GM23338 (cell line): ENCODE measurements around the gene C3orf49. TPM values are rescaled to one million over a fixed set of nuclear protein-coding genes. Genes with fewer than 3 reads are reported as not detected.

Experiments used
- ATAC-seq: fragments of 200-7000 bp; cut with Tn5 transposase; 3 replicates; pipeline ENCODE4 v1.9.1; 2020
- DNase-seq: peaks from one replicate; pipeline ENCODE4 v3.0.0-alpha.2; 2015; ENCODE audit warnings: low spot score
- H2AFZ ChIP-seq: fragments of 200-600 bp; sonication (generic); 2 replicates; pipeline ENCODE4 v1.8.0; 2016; ENCODE audit warnings: antibody characterized with exemption, mild to moderate bottlenecking, moderate library complexity
- H3F3A ChIP-seq: fragments of 200-600 bp; sonication (generic); replicated peaks from 2 replicates; pipeline ENCODE4 v1.8.0; 2017; ENCODE audit warnings: antibody characterized with exemption, mixed run types, low read depth
- H3K27ac ChIP-seq: fragments of 200-600 bp; sonication (generic); 2 replicates; pipeline ENCODE4 v1.6.1; 2016; ENCODE audit warnings: low read depth
- H3K27me3 ChIP-seq: fragments of 200-600 bp; sonication (generic); 2 replicates; pipeline ENCODE4 v1.8.0; 2016; ENCODE audit warnings: mild to moderate bottlenecking, mixed run types, moderate library complexity; ENCODE audit not compliant: insufficient read depth
- H3K36me3 ChIP-seq: fragments of 200-600 bp; sonication (generic); 2 replicates; pipeline ENCODE4 v1.8.0; 2016; ENCODE audit warnings: mild to moderate bottlenecking; ENCODE audit not compliant: insufficient read depth
- H3K4me1 ChIP-seq: fragments of 200-600 bp; sonication (generic); 2 replicates; pipeline ENCODE4 v1.8.0; 2016; ENCODE audit warnings: mild to moderate bottlenecking, moderate library complexity; ENCODE audit not compliant: insufficient read depth
- H3K4me2 ChIP-seq: fragments of 200-600 bp; sonication (generic); 2 replicates; pipeline ENCODE4 v1.7.1; 2017; ENCODE audit warnings: mixed run types
- H3K4me3 ChIP-seq: fragments of 200-600 bp; sonication (generic); 2 replicates; pipeline ENCODE4 v1.6.1; 2016; ENCODE audit warnings: mixed run types
- H3K79me2 ChIP-seq: fragments of 200-600 bp; sonication (generic); replicated peaks from 2 replicates; pipeline ENCODE4 v1.8.0; 2017; ENCODE audit warnings: mild to moderate bottlenecking; ENCODE audit not compliant: insufficient read depth
- H3K9me2 ChIP-seq: fragments of 200-600 bp; sonication (generic); 2 replicates; pipeline ENCODE4 v1.8.0; 2017; ENCODE audit not compliant: insufficient read depth
- H4K20me1 ChIP-seq: fragments of 200-600 bp; sonication (generic); replicated peaks from 2 replicates; pipeline ENCODE4 v1.8.0; 2017; ENCODE audit warnings: mild to moderate bottlenecking; ENCODE audit not compliant: insufficient read depth
- H3K27ac Mint-ChIP-seq: 2 replicates; pipeline ENCODE4 v1.8.0; 2020; ENCODE audit warnings: inconsistent platforms, mild to moderate bottlenecking, moderate library complexity, mixed read lengths
- H3K27me3 Mint-ChIP-seq: 3 replicates; pipeline ENCODE4 v1.8.0; 2022; ENCODE audit warnings: low read depth, mild to moderate bottlenecking, moderate library complexity, mixed read lengths, inconsistent platforms; ENCODE audit not compliant: insufficient read depth, poor library complexity
- H3K36me3 Mint-ChIP-seq: 3 replicates; pipeline ENCODE4 v1.8.0; 2021; ENCODE audit warnings: low read depth, mild to moderate bottlenecking, inconsistent platforms, moderate library complexity, mixed read lengths
- H3K4me1 Mint-ChIP-seq: 3 replicates; pipeline ENCODE4 v1.8.0; 2020; ENCODE audit warnings: mild to moderate bottlenecking, inconsistent platforms, mixed read lengths
- H3K4me3 Mint-ChIP-seq: 3 replicates; pipeline ENCODE4 v1.8.0; 2021; ENCODE audit warnings: moderate library complexity, mild to moderate bottlenecking, inconsistent platforms, mixed read lengths
- H3K9me3 Mint-ChIP-seq: 3 replicates; pipeline ENCODE4 v1.8.0; 2020; ENCODE audit warnings: moderate library complexity, mild to moderate bottlenecking, inconsistent platforms, mixed read lengths
- CREB1 ChIP-seq: fragments of 250-450 bp; sonication (Bioruptor Pico); IDR thresholded peaks from 2 replicates; pipeline ENCODE4 v1.5.0; 2020; ENCODE audit warnings: low read depth, mild to moderate bottlenecking, moderate library complexity
- EZH2 ChIP-seq: fragments of 200-600 bp; sonication (generic); IDR thresholded peaks from one replicate; pipeline ENCODE4 v1.8.0; 2017; ENCODE audit warnings: antibody characterized with exemption, mild to moderate bottlenecking, low read depth; ENCODE audit not compliant: unreplicated experiment
- EZH2phosphoT487 ChIP-seq: fragments of 200-600 bp; sonication (generic); IDR thresholded peaks from one replicate; pipeline ENCODE4 v1.8.1; 2018; ENCODE audit warnings: antibody characterized with exemption; ENCODE audit not compliant: unreplicated experiment
- NANOG ChIP-seq: IDR thresholded peaks from 2 replicates; pipeline ENCODE4 v1.6.1; 2016; ENCODE audit warnings: antibody characterized with exemption, borderline replicate concordance
- POLR2AphosphoS5 ChIP-seq: IDR thresholded peaks from 2 replicates; pipeline ENCODE4 v1.6.1; 2016; ENCODE audit warnings: antibody characterized with exemption, low read depth
- STAT1 ChIP-seq: IDR thresholded peaks from one replicate; pipeline ENCODE4 v1.6.1; 2016; ENCODE audit warnings: antibody characterized with exemption; ENCODE audit not compliant: unreplicated experiment
- ZNF114 ChIP-seq: fragments of 250-450 bp; sonication (Bioruptor Pico); IDR thresholded peaks from 2 replicates; pipeline ENCODE4 v1.5.0; 2020; ENCODE audit warnings: mild to moderate bottlenecking, moderate library complexity
- ZNF331 ChIP-seq: fragments of 250-450 bp; sonication (Bioruptor Pico); IDR thresholded peaks from 2 replicates; pipeline ENCODE4 v1.5.0; 2020; ENCODE audit warnings: low read depth, mild to moderate bottlenecking, moderate library complexity
- polyA plus RNA-seq: library from polyadenylated mRNA; unstranded; fragments of >200 nt; fragmentation: Nextera tagmentation; extraction: Ambion mirVana; gene quantifications from 2 replicates; pipeline ENCODE4 v1.2.1, GENCODE V29; 2016
- total RNA-seq: library from RNA; depleted of rRNA; stranded (reverse); fragments of >200 nt; shearing (Covaris generic); gene quantifications from 2 replicates; pipeline ENCODE4 v1.2.3, GENCODE V29; 2014
- TF ChIP-seq, protein P1 (sequence below): IDR thresholded peaks from 2 replicates; pipeline ENCODE4 v1.6.1; 2016; ENCODE audit warnings: antibody characterized with exemption
- TF ChIP-seq, protein P2 (sequence below): IDR thresholded peaks from one replicate; pipeline ENCODE4 v1.6.1; 2018; ENCODE audit warnings: antibody characterized with exemption; ENCODE audit not compliant: unreplicated experiment
- TF ChIP-seq, protein P3 (sequence below): fragments of 250-450 bp; sonication (Bioruptor Pico); IDR thresholded peaks from 2 replicates; pipeline ENCODE4 v1.5.0; 2020; ENCODE audit warnings: mild to moderate bottlenecking, moderate library complexity

Gene C3orf49
- total and polyA plus RNA-seq, 2 experiments from 2014 or later: 0.23 TPM; not detected in 1

DNA sequence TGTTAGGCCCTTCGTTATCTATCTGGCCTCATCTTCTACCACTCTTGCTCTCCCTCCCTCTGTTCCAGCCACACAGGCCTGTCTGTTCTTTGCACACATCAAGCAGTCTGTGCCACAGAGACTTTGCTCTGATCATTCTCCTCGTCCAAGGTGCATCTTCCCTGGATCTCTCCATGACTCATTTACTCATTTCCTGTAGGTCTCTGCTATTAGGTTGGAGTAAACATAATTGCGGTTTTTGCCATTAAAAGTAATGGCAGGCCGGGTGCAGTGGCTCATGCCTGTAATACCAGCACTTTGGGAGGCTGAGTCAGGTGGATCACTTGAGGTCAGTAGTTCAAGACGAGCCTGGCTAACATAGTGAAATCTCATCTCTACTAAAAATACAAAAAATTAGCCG is 9.5 kb upstream of the C3orf49 start:
- DNase-seq (peak; percentile 22), ATAC-seq (no peak)
- H3K36me3 ChIP-seq: no peaks in the 10 kb centered on the region
- H3K27me3 ChIP-seq: no peaks in the 10 kb centered on the region
- no peaks in the 10 kb centered on the region for H3K79me2 ChIP-seq
- no peaks in the 10 kb centered on the region; the same call in 2 of the 3 replicates for H3K36me3 Mint-ChIP-seq
- H3K27ac Mint-ChIP-seq: no peak overlapping the region
- no peaks in the 10 kb centered on the region for H3F3A ChIP-seq
- no peak overlapping the region for H2AFZ ChIP-seq
- no peak overlapping the region for H3K4me2 ChIP-seq
- no peaks in the 10 kb centered on the region for H3K9me2 ChIP-seq
- H3K4me1 Mint-ChIP-seq: peaks cover 14% of the 10 kb centered on the region
- H3K27ac ChIP-seq: no peak overlapping the region
- no peak overlapping the region for H3K4me3 ChIP-seq
- H3K27me3 Mint-ChIP-seq: no peaks in the 10 kb centered on the region
- no peak for TF ChIP-seq POLR2AphosphoS5
- TF ChIP-seq NANOG: no peak
- TF ChIP-seq EZH2phosphoT487: no peak
- TF ChIP-seq EZH2: no peak
- TF ChIP-seq ZNF114: no peak
- TF ChIP-seq, protein P1, sequence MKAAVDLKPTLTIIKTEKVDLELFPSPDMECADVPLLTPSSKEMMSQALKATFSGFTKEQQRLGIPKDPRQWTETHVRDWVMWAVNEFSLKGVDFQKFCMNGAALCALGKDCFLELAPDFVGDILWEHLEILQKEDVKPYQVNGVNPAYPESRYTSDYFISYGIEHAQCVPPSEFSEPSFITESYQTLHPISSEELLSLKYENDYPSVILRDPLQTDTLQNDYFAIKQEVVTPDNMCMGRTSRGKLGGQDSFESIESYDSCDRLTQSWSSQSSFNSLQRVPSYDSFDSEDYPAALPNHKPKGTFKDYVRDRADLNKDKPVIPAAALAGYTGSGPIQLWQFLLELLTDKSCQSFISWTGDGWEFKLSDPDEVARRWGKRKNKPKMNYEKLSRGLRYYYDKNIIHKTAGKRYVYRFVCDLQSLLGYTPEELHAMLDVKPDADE: no peak
- H4K20me1 ChIP-seq: no peaks in the 10 kb centered on the region
- H3K4me1 ChIP-seq: no peaks in the 10 kb centered on the region
- no peak overlapping the region for H3K4me3 Mint-ChIP-seq
- no peaks in the 10 kb centered on the region for H3K9me3 Mint-ChIP-seq

DNA sequence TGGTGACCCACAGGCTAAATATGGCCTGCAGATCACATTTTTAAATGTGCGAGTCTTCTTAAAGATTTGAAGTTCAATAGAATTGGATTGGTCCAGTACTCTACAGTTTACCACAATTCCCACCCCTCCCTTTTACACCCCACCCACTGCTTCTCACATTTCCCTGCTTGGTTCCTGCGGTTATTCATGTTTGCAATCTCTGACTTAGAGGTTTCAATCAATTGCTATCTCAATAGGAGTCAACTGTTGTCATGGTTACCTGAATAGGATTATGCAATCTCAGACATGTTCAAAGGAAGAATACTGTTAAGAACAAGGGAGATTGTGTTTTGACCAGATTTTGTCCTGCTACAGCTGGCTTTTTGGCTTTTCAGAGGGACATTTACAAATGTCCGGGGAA is 4.9 kb upstream of the C3orf49 start:
- Histone ChIP-seq H3K79me2 (no peaks in the 10 kb centered on the region), H3K4me2 (no peak overlapping the region), H3F3A (no peaks in the 10 kb centered on the region), H3K9me2 (no peaks in the 10 kb centered on the region), H3K4me1 (no peaks in the 10 kb centered on the region), H3K27me3 (no peaks in the 10 kb centered on the region), H4K20me1 (no peaks in the 10 kb centered on the region), H3K4me3 (no peak overlapping the region), H3K36me3 (no peaks in the 10 kb centered on the region), H3K27ac (no peak overlapping the region), H2AFZ (no peak overlapping the region)
- DNase-seq: peak; percentile 55
- Mint-ChIP-seq H3K9me3 (no peaks in the 10 kb centered on the region), H3K36me3 (no peaks in the 10 kb centered on the region), H3K27me3 (no peaks in the 10 kb centered on the region), H3K27ac (no peak overlapping the region), H3K4me1 (peaks cover 20% of the 10 kb centered on the region), H3K4me3 (no peak overlapping the region)
- peak; percentile 40 for ATAC-seq
- TF ChIP-seq EZH2 (no peak), CREB1 (CRISPR knock-in tag) (no peak), STAT1 (no peak), ZNF114 (no peak), EZH2phosphoT487 (no peak), ZNF331 (CRISPR knock-in tag) (no peak)
- TF ChIP-seq, protein P2, sequence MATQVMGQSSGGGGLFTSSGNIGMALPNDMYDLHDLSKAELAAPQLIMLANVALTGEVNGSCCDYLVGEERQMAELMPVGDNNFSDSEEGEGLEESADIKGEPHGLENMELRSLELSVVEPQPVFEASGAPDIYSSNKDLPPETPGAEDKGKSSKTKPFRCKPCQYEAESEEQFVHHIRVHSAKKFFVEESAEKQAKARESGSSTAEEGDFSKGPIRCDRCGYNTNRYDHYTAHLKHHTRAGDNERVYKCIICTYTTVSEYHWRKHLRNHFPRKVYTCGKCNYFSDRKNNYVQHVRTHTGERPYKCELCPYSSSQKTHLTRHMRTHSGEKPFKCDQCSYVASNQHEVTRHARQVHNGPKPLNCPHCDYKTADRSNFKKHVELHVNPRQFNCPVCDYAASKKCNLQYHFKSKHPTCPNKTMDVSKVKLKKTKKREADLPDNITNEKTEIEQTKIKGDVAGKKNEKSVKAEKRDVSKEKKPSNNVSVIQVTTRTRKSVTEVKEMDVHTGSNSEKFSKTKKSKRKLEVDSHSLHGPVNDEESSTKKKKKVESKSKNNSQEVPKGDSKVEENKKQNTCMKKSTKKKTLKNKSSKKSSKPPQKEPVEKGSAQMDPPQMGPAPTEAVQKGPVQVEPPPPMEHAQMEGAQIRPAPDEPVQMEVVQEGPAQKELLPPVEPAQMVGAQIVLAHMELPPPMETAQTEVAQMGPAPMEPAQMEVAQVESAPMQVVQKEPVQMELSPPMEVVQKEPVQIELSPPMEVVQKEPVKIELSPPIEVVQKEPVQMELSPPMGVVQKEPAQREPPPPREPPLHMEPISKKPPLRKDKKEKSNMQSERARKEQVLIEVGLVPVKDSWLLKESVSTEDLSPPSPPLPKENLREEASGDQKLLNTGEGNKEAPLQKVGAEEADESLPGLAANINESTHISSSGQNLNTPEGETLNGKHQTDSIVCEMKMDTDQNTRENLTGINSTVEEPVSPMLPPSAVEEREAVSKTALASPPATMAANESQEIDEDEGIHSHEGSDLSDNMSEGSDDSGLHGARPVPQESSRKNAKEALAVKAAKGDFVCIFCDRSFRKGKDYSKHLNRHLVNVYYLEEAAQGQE: no peak
- TF ChIP-seq, protein P3, sequence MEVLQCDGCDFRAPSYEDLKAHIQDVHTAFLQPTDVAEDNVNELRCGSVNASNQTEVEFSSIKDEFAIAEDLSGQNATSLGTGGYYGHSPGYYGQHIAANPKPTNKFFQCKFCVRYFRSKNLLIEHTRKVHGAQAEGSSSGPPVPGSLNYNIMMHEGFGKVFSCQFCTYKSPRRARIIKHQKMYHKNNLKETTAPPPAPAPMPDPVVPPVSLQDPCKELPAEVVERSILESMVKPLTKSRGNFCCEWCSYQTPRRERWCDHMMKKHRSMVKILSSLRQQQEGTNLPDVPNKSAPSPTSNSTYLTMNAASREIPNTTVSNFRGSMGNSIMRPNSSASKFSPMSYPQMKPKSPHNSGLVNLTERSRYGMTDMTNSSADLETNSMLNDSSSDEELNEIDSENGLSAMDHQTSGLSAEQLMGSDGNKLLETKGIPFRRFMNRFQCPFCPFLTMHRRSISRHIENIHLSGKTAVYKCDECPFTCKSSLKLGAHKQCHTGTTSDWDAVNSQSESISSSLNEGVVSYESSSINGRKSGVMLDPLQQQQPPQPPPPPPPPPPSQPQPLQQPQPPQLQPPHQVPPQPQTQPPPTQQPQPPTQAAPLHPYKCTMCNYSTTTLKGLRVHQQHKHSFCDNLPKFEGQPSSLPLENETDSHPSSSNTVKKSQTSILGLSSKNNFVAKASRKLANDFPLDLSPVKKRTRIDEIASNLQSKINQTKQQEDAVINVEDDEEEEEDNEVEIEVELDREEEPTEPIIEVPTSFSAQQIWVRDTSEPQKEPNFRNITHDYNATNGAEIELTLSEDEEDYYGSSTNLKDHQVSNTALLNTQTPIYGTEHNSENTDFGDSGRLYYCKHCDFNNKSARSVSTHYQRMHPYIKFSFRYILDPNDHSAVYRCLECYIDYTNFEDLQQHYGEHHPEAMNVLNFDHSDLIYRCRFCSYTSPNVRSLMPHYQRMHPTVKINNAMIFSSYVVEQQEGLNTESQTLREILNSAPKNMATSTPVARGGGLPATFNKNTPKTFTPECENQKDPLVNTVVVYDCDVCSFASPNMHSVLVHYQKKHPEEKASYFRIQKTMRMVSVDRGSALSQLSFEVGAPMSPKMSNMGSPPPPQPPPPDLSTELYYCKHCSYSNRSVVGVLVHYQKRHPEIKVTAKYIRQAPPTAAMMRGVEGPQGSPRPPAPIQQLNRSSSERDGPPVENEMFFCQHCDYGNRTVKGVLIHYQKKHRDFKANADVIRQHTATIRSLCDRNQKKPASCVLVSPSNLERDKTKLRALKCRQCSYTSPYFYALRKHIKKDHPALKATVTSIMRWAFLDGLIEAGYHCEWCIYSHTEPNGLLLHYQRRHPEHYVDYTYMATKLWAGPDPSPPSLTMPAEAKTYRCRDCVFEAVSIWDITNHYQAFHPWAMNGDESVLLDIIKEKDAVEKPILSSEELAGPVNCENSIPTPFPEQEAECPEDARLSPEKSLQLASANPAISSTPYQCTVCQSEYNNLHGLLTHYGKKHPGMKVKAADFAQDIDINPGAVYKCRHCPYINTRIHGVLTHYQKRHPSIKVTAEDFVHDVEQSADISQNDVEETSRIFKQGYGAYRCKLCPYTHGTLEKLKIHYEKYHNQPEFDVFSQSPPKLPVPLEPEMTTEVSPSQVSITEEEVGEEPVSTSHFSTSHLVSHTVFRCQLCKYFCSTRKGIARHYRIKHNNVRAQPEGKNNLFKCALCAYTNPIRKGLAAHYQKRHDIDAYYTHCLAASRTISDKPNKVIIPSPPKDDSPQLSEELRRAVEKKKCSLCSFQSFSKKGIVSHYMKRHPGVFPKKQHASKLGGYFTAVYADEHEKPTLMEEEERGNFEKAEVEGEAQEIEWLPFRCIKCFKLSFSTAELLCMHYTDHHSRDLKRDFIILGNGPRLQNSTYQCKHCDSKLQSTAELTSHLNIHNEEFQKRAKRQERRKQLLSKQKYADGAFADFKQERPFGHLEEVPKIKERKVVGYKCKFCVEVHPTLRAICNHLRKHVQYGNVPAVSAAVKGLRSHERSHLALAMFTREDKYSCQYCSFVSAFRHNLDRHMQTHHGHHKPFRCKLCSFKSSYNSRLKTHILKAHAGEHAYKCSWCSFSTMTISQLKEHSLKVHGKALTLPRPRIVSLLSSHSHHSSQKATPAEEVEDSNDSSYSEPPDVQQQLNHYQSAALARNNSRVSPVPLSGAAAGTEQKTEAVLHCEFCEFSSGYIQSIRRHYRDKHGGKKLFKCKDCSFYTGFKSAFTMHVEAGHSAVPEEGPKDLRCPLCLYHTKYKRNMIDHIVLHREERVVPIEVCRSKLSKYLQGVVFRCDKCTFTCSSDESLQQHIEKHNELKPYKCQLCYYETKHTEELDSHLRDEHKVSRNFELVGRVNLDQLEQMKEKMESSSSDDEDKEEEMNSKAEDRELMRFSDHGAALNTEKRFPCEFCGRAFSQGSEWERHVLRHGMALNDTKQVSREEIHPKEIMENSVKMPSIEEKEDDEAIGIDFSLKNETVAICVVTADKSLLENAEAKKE (CRISPR knock-in tag): no peak
